Gastrocnemius medialis (tissue), 4 donors: Measurements from ENCODE around the gene NEBL. TPM values are rescaled to one million over a fixed set of nuclear protein-coding genes. Genes with fewer than 3 reads are reported as not detected.

Experiments used
- ATAC-seq, 2 donors: fragments of 150-250 bp; one replicate each; pipeline ENCODE4 v1.9.1; 2016
- DNase-seq, 2 donors: peaks; one replicate each; pipeline ENCODE4 v3.0.0-alpha.2; 2019
- H3K27ac ChIP-seq, 4 donors: fragments of 200-600 bp; sonication (generic); 1 replicate in 1 of 4; 2 replicates in 3 of 4; pipeline ENCODE4 v1.5.1; 2016 to 2018; ENCODE audit warnings: mild to moderate bottlenecking in 2 of 4, moderate library complexity in 1 of 4
- H3K27me3 ChIP-seq, 3 donors: fragments of 200-600 bp; sonication (generic) in 2 of 3; 1 replicate in 1 of 3; 2 replicates in 2 of 3; pipeline versions ENCODE4 v1.5.1 to v1.6.0; 2016 to 2019; ENCODE audit warnings: mild to moderate bottlenecking in 1 of 3, moderate library complexity in 1 of 3
- H3K36me3 ChIP-seq, 2 donors: fragments of 200-600 bp; sonication (generic) in 1 of 2; one replicate each; pipeline ENCODE4 v1.5.1; 2017 to 2018
- H3K4me1 ChIP-seq, 2 donors: fragments of 200-600 bp; sonication (generic) in 1 of 2; one replicate each; pipeline ENCODE4 v1.5.1; 2016 to 2017; ENCODE audit warnings: mild to moderate bottlenecking in 2 of 2
- H3K4me3 ChIP-seq, 4 donors: fragments of 200-600 bp; sonication (generic) in 3 of 4; 1 replicate in 1 of 4; 2 replicates in 3 of 4; pipeline ENCODE4 v1.5.1; 2016 to 2019; ENCODE audit warnings: mild to moderate bottlenecking in 2 of 4
- H3K9me3 ChIP-seq, 3 donors: fragments of 200-600 bp; sonication (generic) in 2 of 3; 1 replicate in 1 of 3; 2 replicates in 2 of 3; pipeline ENCODE4 v1.5.1; 2016 to 2019
- CTCF ChIP-seq, 5 experiments: fragments of 450-650 bp in 3 of 5; fragments of 200-600 bp in 2 of 5; sonication (generic) in 2 of 5; IDR thresholded peaks in 4 of 5; conservative IDR thresholded peaks in 1 of 5; 1 replicate in 4 of 5; 2 replicates in 1 of 5; pipeline ENCODE4 v1.5.1; 2016 to 2019; ENCODE audit warnings: antibody characterized with exemption in 5 of 5, mild to moderate bottlenecking in 3 of 5, moderate library complexity in 3 of 5
- POLR2A ChIP-seq, 2 donors: fragments of 450-650 bp; IDR thresholded peaks; one replicate each; pipeline ENCODE4 v1.6.1; 2017; ENCODE audit warnings: antibody characterized with exemption in 2 of 2, mild to moderate bottlenecking in 2 of 2, moderate library complexity in 2 of 2
- in situ Hi-C, 4 donors: fragments of 200-750 bp; cut with MboI; loops; one replicate each; pipeline versions ENCODE4 v1.15.0 to v1.8.0; 2017; ENCODE audit warnings: low sequenced_read_pairs in 4 of 4
- intact Hi-C: fragments of 100-400 bp; cut with DNase I; formaldehyde crosslinking; loops from one replicate; pipeline ENCODE4 v1.15.1; 2023; ENCODE audit warnings: low total_unique reads
- total RNA-seq, 4 donors: library from RNA; depleted of rRNA; stranded (reverse); fragments of >200 nt; gene quantifications; one replicate each; pipeline versions ENCODE4 v1.1.0 to v1.2.3, GENCODE V29; 2016

The NEBL gene
- total RNA-seq, 4 donors from 2014 or later = 1.6 to 2.7 (median 2.5) TPM

DNA sequence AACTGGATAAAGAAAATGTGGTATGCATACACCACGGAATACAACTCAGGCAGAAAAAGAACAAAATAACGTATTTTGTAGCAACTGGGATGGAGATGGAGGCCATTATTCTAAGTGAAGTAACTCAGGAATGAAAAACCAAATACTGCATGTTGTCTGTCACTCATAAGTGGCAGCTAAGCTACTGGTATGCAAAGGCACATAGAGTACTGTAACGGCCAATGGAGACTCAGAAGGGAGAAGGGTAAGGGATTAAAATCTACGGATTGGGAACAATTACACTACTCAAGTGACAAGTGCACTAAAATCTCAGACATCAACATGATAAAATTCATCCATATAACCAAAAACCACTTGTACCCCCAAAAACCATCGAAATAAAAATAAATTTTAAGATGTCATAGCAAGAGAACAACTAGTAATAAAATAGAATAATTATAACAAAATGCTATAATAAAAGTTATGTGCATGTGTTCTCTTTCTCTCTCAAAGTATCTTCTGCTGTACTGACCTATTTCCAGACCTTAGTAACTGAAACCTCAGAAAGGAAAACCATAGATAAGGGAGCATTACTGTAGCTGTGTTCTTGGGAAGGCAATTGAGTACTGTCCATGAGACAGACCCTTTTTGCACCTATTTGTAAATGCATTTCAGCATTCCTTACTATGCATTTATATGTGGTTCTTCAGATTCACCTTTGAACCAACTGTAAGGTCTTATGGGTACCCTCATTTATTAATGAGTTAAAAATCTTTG, 6.7 kb upstream of the NEBL start:
- Histone ChIP-seq H3K27ac (no peak overlapping the region), H3K36me3 (no peaks in the 10 kb centered on the region), H3K27me3 (no peaks in the 10 kb centered on the region), H3K4me3 (no peak overlapping the region), H3K9me3 (no peaks in the 10 kb centered on the region), H3K4me1 (no peaks in the 10 kb centered on the region)
- DNase-seq (no peak), ATAC-seq (no peak)
- TF ChIP-seq POLR2A (IDR thresholded peaks at IDR 0.05) (no peak), CTCF (IDR thresholded peaks at IDR 0.05 in 4 of 5, conservative IDR thresholded peaks at IDR 0.05 in 1 of 5) (no peak)
- in situ Hi-C loops (no loop called here), intact Hi-C loops (no loop called here)

GRCh38 chr10:20901110-20901509, 4.0 kb upstream of the NEBL start:
- no peaks in the 10 kb centered on the region for H3K9me3 ChIP-seq
- H3K4me3 ChIP-seq = no peak overlapping the region
- H3K27ac ChIP-seq = no peak overlapping the region
- ATAC-seq (no peak), DNase-seq (no peak)
- H3K27me3 ChIP-seq = no peaks in the 10 kb centered on the region
- H3K36me3 ChIP-seq = no peaks in the 10 kb centered on the region
- TF ChIP-seq POLR2A (IDR thresholded peaks at IDR 0.05) = no peak
- no peak for TF ChIP-seq CTCF (IDR thresholded peaks at IDR 0.05 in 4 of 5, conservative IDR thresholded peaks at IDR 0.05 in 1 of 5)
- intact Hi-C loops (no loop called here), in situ Hi-C loops (no loop called here)
- no peaks in the 10 kb centered on the region for H3K4me1 ChIP-seq

DNA sequence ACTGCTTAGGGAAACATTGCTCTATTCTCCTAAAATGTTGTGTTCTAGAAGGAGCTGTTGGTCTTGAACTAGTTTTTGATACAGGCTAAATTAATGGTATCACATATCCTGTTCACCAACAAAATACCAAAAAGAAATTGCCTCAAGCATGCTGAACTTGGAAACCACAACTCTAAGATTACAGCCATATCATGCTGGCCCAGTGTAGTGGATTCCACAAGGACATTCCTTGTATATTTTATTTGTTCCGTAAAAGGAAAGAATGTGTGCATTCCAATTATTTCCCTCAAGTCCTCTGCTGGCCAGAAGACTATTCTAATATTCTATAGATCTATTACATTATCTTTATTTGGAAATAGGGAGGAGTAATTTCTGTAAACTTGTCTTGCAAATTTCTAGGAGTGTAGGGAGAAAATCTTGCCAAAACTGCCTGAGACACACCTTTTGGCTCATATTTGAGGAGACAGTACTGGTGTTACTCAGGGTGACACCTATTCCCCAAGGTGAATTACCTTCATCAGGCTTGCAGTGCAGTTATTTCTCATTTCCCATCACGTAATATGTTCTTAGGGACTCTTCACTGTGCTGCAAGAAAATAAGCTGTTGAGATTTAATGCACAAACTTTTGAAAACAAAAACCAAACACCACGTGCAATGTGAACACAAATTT, 1.9 kb upstream of the NEBL start:
- H3K27ac ChIP-seq = no peak overlapping the region
- ATAC-seq (no peak), DNase-seq (no peak)
- no peaks in the 10 kb centered on the region for H3K4me1 ChIP-seq
- H3K4me3 ChIP-seq = no peak overlapping the region
- H3K9me3 ChIP-seq = no peaks in the 10 kb centered on the region
- H3K36me3 ChIP-seq = no peaks in the 10 kb centered on the region
- intact Hi-C loops = no loop called here
- TF ChIP-seq CTCF (IDR thresholded peaks at IDR 0.05 in 4 of 5, conservative IDR thresholded peaks at IDR 0.05 in 1 of 5) = no peak
- TF ChIP-seq POLR2A (IDR thresholded peaks at IDR 0.05) = no peak
- no peaks in the 10 kb centered on the region for H3K27me3 ChIP-seq
- in situ Hi-C loops = no loop called here

DNA sequence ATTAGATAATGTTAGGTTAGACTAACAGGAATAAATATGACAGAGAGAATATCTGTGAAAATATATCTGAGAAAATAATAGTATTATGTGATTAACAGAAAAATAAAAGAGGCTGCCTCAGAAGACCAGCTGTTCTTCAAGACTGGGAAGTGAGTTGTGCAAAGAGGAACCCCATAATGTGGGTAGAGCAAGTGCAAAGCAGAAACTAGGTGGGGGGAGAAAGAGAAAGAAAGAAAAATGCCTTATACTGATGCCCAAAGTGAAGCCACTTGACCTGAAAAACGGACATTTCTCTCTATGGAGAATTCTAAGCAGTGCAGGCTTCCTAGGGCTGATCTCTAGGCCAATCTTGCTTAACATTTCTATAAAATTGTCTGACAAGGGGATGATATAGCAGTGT, 3.8 kb downstream of the NEBL start:
- TF ChIP-seq CTCF (IDR thresholded peaks at IDR 0.05 in 4 of 5, conservative IDR thresholded peaks at IDR 0.05 in 1 of 5) (no peak), POLR2A (IDR thresholded peaks at IDR 0.05) (no peak)
- intact Hi-C loops = no loop called here
- Histone ChIP-seq H3K36me3 (no peaks in the 10 kb centered on the region), H3K27me3 (no peaks in the 10 kb centered on the region), H3K4me1 (no peaks in the 10 kb centered on the region), H3K27ac (no peak overlapping the region), H3K4me3 (no peak overlapping the region), H3K9me3 (no peaks in the 10 kb centered on the region)
- in situ Hi-C loops = no loop called here
- no peak for DNase-seq
- ATAC-seq = no peak
